H1 (cell line): Measurements from ENCODE around the gene CBLL1.

Experiments used
- CEBPB ChIP-seq: IDR thresholded peaks from 2 replicates; pipeline ENCODE4 v1.6.1; 2012; ENCODE audit warnings: low read depth, low read length
- CTCF ChIP-seq, 3 experiments: IDR thresholded peaks; 1 replicate in 2 of 3; 2 replicates in 1 of 3; pipeline versions ENCODE4 v1.5.1 to v1.6.1; 2011; ENCODE audit warnings: low read length in 3 of 3, mild to moderate bottlenecking in 3 of 3, inconsistent platforms in 2 of 3, low read depth in 1 of 3, moderate library complexity in 1 of 3; ENCODE audit not compliant: insufficient read depth in 1 of 3; ENCODE audit errors: control extremely low read depth in 1 of 3
- RAD21 ChIP-seq, 2 experiments: IDR thresholded peaks in 1 of 2; conservative IDR thresholded peaks in 1 of 2; 2 replicates each; pipeline ENCODE4 v1.6.1; 2011; ENCODE audit warnings: low read depth in 2 of 2, low read length in 2 of 2, improper control_type of control experiment in 1 of 2, inconsistent platforms in 1 of 2, mild to moderate bottlenecking in 1 of 2, moderate library complexity in 1 of 2
- TF ChIP-seq, protein P1 (sequence below): IDR thresholded peaks from 2 replicates; pipeline ENCODE4 v1.6.1; 2012; ENCODE audit warnings: inconsistent platforms

GRCh38 chr7:107751113-107751512 lies 7.2 kb downstream of the CBLL1 start:
- TF ChIP-seq CEBPB = no peak
- no peak for TF ChIP-seq CTCF (IDR thresholded peaks at IDR 0.05; ENCODE audit: control extremely low read depth in 1 of 3, insufficient read depth in 1 of 3, low read depth in 1 of 3, low read length in 3 of 3)
- TF ChIP-seq, protein P1, sequence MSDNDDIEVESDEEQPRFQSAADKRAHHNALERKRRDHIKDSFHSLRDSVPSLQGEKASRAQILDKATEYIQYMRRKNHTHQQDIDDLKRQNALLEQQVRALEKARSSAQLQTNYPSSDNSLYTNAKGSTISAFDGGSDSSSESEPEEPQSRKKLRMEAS = no peak
- TF ChIP-seq RAD21 (IDR thresholded peaks at IDR 0.05 in 1 of 2, conservative IDR thresholded peaks at IDR 0.05 in 1 of 2; ENCODE audit: low read depth in 2 of 2, low read length in 2 of 2) = no peak
